Measurements from ENCODE around the gene SERPINA6.
"Not testable (repeated sequence)": the region's sequence is repeated elsewhere in the genome, so short reads cannot be mapped to it uniquely, and the experiment has no call there.

The SERPINA6 gene

DNA sequence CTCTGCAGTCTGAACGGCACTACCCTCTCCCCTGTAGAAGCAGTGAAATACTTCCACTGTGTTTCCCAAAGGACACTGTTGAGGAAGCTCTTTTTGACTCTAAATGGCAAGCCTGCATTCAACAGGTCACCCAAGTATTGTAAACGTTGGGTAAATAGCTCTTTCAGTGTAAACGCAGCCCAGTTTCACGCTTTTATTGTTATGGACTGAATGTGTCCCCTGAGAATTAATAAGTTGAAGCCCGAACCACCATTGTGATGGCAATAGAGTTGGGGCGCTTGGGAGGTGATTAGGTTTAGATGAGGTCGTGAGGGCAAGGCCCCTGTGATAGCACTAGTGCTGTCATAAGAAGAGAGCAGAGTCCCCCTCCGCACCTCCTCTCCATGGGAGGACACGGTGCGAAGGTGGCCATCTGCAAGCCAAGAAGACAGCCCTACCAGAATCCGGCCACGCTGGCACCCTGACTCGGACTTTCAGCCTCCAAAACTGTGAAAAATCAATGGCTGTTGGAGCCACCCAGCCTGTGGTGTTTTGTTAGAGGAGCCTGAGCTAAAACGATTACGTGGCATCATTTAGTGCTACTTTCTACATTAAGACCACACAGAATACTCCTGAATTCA, 31.1 kb downstream of the SERPINA6 start:
- DNase-seq (ENCODE audit: low spot score): no peak

DNA sequence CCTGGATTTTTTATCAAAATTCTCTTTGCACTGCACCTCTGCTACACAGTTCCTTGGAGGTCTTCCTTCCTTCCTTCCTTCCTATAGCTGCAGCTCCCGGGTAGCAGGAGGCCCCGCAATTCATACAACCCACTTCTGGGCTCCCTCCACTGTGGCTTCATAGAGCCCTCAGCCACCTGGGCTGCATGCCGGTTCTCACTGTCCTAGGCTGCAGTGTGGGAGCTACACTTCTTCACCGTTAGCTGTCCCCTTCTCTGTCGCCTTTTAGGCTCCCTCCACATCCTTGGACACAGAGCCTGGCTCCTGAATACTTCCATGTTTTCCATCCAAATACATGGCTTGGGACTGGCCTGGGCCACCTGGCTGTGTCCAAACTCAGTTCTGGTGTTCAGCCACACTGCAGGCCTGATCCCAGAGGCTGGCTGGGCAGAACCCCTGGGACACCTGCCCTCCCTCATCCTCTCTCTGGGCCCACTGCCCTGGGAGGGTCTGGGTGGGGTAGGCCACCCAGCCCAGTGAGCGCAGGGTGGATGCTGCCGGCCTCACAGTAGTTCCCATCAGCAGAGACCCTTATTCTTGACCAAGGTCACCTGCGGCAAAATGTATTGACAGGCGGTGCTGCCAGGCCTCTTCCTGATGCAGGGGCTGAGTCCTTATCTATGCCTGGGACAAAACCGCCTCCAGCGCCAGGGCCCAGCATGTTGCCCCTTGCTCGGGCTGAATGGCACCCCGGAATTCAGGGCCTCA, 31.8 kb downstream of the SERPINA6 start:
- no peak for DNase-seq (ENCODE audit: low spot score)

DNA sequence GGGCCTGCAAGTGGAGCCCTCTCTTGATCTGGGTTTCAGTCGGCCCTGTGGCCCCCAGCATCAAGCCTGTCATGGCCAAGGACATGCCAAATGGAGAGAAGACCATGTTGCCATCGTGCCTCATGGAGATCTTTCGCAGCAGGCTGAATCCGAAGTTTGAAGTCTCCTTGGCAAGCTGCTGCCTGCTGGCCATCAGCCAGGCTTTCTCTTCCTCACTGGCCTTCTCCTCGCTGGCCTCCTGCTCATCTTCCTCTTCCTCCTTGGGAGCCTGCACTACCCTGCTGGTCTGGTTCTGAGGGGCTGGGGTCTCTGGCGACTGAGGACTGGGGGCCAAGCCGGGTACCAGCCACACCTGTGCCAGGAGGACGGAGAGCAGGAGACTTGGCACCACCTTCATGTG, 32.9 kb downstream of the SERPINA6 start:
- DNase-seq (ENCODE audit: low spot score): no peak

DNA sequence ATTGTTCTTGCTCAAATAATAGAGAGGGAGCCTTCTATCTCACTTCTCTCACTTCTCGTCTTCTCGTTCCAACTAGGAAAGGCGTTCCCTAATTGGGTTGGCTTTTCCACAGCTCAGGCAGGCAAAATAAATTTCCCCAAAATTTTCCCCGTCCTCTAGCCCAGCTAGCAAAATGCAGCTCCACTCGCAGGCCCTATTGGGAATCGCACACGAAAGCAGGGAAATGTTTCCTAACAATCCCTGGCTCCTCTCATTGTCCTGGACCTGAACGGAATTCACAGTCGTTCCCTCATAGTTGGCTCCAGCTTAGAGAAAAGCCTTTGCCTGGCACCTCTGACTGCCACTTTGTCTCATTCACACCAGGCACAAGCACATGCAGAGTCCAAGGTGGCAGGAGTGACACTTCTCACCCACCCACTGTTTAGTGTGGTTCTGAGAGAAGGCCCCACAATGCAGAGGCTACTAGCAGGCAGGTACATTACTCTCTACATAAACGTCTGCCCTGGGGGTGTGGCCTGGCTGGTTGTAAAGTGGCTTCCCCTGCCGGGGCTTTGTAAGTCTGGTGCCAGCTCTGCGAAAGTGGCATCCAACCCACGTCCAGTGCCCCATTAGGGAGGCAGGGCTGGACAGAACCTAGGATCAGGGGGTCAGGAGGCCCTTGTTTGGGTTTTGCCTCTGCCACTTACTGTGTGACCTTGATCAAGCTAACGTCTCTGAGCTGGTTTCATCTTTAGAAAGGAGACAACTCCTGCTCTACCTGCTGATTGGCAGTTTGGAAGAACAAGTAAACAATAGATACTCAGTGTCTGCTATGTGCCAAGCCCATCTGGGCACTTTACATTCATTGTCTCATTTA, 34.3 kb downstream of the SERPINA6 start:
- no peak for DNase-seq (ENCODE audit: low spot score)

DNA sequence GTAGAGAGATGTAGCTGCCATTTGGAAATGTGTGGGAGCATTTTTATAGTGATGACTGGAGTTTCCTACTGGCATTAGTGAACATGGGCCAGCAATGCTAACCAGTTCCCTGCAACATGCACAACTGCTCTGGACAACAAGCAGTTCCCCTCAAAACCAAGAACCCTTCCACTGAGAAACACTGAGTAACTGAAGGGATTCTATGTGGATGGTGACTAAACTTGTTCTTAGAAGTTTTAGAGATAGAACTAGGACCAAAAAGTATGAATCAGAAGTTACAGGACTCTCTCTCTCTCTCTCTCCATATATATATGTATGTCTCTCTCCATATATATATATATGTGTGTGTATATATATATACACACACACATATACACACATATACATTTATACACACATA, 38.0 kb downstream of the SERPINA6 start:
- no peak for DNase-seq (ENCODE audit: low spot score)

DNA sequence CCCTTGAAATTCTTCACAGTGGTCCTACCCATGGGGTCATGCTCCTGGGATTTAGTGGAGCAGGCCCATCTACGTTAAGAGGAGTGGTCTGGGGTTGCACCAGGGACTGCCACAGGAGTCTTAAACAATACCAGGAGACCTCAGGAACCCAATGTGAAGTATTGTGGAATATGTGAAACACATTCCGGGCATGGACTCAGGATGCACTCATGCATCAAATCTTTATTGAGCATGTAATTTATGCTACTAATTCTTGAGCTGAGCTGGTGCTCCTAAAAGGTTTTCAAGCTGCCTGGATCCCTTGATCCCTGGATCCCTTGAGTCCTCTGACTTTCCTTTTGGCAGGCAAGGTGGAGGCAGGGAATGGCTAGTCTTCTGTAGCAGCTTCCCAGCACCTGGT, 38.9 kb downstream of the SERPINA6 start:
- no peak for DNase-seq (ENCODE audit: low spot score)

DNA sequence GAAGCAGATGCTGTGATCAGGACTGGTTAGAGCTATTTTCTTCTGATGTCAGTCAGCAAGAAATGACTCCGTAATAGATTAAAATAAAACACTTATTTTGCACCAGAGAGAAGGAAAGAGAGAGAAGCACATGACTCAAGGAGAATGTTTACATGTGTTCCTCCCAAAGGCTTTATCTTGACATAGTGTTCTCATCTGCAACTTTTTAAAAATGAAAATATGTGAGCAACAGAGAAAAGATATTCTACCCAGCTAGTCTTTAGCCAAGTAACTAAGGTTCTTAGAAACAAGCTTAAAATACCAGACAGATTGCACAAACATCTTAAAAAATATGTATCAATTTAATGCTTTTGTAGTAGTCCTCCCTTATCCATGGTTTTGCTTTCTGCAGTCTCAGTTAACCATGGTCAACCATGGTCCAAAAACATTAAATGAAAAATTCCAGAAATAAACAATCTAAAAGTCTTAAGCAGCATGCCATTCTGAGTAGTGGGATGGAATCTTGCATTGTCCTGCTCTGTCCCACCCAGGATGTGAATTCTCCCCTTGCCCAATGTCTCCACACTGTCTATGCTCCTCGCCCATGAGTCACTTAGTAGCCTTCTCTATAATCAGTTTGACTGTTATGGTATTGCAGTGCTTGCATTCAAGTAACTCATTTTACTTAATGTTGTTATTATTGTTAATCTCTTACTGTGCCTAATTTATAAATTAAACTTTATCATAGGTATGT, 40.0 kb downstream of the SERPINA6 start:
- DNase-seq (ENCODE audit: low spot score): no peak

DNA sequence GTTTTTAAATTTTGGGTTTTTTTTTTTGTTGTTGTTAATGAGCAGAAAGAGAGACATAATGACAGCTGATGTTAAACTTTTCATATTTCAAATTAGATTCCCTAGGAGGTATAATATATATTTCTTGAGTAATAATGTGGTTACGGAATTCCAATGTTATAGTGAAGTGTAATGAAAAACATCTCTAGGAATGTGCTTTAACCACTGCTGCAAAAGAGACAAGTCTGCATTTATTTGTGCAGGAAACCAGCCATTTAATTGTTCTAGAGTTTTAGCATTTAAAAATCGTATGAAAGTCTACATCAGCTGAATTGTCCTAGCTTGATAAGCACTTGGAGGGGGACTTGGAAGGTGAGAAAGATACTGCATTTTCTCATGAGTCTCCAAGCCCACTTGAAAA, 44.4 kb downstream of the SERPINA6 start:
- no peak for DNase-seq (ENCODE audit: low spot score)

DNA sequence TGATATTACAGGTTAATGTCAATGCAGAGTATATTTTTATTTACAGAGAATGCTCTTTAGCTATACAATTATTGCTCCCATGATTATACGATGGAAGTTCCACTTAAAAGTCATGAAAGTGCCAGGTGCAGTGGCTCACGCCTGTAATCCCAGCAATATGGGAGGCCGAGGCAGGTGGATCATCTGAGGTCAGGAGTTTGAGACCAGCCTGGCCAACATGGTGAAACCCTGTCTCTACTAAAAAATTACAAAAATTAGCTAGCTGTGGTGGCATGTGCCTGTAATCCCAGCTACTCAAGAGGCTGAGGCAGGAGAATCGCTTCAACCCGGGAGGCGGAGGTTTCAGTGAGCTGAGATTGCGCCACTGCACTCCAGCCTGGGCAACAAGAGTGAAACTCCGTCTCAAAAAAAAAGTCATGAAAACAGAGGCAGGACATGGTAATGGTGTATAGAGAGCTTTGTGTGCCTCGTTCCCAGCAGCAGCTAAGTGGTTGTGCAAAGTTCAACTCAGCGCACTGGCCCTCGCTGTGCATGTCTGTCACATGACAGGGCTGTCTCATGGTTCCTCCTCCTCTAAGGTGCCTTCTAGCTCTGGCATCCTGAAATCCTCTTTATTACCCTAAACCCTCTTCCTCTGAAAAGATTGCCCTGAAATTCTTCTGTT, 46.1 kb downstream of the SERPINA6 start:
- DNase-seq (ENCODE audit: low spot score): not testable (repeated sequence)

DNA sequence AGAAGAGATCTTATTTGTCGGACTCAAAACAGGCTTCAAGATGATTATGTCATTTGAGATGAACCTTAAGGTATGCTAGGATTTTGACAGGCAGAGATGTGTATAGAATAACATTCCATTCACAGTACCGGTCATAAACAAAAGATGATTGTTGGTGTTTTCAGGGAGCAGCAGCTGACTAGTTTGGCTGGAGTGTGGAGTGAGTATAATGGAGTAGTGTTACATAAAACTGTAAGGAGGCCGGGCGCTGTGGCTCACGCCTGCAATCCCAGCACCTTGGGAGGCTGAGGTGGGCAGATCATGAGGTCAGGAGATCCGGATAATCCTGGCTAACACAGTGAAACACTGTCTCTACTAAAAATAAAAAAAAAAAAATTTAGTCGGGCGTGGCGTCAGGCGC, 54.0 kb downstream of the SERPINA6 start:
- DNase-seq (ENCODE audit: low spot score): no peak

DNA sequence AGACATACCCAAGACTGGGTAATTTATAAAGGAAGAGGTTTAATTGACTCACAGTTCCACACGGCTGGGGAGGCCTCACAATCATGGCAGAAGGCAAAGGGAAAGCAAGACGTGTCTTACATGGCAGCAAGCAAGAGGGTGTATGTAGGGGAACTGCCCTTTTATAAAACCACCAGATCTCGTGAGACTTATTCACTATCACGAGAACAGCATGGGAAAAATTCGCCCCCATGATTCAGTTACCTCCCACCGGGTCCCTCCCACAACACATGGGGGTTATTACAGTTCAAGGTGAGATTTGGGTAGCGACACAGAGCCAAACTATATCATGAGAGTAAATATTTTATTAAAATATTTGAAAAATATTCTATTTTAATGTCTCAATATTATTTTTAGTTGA, 54.6 kb downstream of the SERPINA6 start:
- DNase-seq (ENCODE audit: low spot score): not testable (repeated sequence)

DNA sequence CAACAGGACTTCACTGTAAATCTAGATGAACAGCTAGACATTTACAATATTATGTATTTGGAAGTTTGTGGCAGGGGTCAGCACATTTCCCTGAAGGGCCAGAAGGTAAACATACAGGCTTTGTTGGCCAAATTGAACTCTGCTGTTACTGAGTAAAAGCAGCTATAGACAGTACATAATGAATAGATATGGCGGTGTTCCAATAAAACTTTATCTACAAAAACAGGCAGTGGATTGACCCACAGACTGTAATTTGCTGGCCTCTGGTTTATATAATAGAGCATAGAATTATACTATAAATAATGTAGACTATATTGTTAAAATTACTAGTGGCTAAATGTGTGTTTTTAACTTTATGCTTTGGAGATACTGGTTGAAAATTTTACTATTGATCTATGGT, 55.8 kb downstream of the SERPINA6 start:
- no peak for DNase-seq (ENCODE audit: low spot score)

DNA sequence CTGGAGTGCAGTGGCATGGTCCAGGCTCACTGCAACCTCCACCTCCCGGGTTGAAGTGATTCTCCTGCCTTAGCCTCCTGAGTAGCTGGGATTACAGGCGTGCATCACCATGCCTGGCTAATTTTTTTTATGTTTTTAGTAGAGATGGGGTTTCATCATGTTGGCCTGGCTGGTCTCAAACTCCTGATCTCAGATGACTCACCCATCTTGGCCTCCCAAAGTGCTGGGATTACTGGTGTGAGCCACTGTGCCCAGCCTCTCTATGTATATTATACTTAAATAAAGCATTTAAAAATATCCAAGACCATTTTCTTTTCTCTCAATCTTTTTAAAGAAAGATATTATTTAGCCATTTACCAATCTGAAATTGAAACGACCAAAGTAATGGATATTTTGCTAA, 58.9 kb downstream of the SERPINA6 start:
- DNase-seq (ENCODE audit: low spot score): not testable (repeated sequence)

All from AG08396 (cell line).